NCI-H2227 (cell line): ENCODE data around the gene TIMM23.

ENCODE experiments used
- DNase-seq: peaks from one replicate; lab custom pipeline; 2025; ENCODE audit not compliant: unreplicated experiment; lab: John Stamatoyannopoulos, UW

The TIMM23 gene

GRCh38 chr10:46052057-46052790 is 79.9 kb downstream of the TIMM23 start:
- no peak for DNase-seq

- DNase-seq: no peak
These were observed 80.6 kb downstream of the TIMM23 start for GRCh38 chr10:46052791-46053375.
